ENCODE measurements around the gene ITPK1. TPM values are rescaled to one million over a fixed set of nuclear protein-coding genes. Genes with fewer than 3 reads are reported as not detected.

The ITPK1 gene
- total and polyA plus RNA-seq, 10 of the 15 experiments (the other 5 are each of a cell fraction or from before 2014, with no cell fraction given): 1.3 to 73.2 (median 27.0) TPM

DNA sequence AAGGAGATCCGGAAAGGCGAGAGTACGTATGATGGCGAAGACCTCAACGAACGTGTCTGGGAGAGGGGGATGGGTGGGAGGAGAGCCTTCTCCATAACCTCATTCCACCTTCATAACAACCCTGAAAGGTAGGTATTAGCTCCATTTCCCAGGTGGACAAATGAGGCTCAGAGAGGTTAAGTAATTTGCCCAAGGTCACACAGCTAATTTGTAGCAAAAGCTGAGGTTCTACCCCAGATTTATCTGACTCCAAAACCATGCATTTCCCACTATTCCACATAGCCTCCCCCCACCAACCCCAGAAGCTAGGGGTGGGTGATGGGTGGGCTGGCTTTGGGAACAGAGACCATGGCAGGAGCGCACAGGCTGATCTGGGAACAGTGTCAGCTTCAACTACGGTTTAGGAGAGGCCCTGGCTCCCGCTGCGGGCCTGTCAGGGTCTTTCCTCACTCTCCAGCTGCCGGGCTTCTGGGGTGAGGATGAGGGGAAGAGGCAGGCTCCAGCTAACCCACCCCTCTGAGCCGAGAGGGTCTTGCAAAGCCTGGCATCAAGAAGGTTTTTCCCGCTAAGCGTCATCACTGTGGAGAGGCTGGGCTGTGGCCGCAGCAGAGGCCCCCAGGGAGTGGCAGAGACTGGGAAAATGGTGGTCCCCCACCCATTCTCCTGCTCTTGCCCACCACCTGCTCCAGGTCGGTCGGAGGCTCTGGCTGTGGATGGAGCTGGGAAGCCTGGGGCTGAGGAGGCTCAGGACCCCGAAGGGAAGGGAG, 183.9 kb downstream of the ITPK1 start:
- intact Hi-C loops (cut with micrococcal nuclease; ENCODE audit: unreplicated experiment): no loop called here
- ChIA-PET CTCF (no interaction called here), POLR2A (no interaction called here), RAD21 (ENCODE audit: unreplicated experiment) (no interaction called here), SMC1A (ENCODE audit: uncharacterized antibody, unreplicated experiment) (no interaction called here)
- peaks cover 0 to 2% of the 10 kb centered on the region in 2 experiments; a peak in 2 of 4 replicates for H3K36me3 ChIP-seq (ENCODE audit: control insufficient read depth in 2 of 2, insufficient read depth in 2 of 2, low read length in 1 of 2)
- no peaks in the 10 kb centered on the region for H4K20me1 ChIP-seq (ENCODE audit: control insufficient read depth, insufficient read depth)
- ATAC-seq: no peak
- no peaks in the 10 kb centered on the region for H3K9me3 ChIP-seq (replicated peaks; ENCODE audit: control insufficient read depth, insufficient read depth, low read length)
- H2AFZ ChIP-seq (ENCODE audit: control insufficient read depth, low read depth, low read length): no peak overlapping the region
- no peaks in the 10 kb centered on the region for H3K79me2 ChIP-seq (ENCODE audit: control insufficient read depth, insufficient read depth, low read length)
- no peak overlapping the region for H3K4me2 ChIP-seq (ENCODE audit: control insufficient read depth, insufficient read depth)
- FAIRE-seq: no peak
- in situ Hi-C loops (cut with MboI): no loop called here
- H3K4me3 ChIP-seq: no peak overlapping the region
- TF ChIP-seq ZNF622 (IDR thresholded peaks at IDR 0.05) (no peak), HDGF (IDR thresholded peaks at IDR 0.05) (no peak), NRF1 (conservative IDR thresholded peaks at IDR 0.05; ENCODE audit: low read depth, low read length) (no peak), SRF (IDR thresholded peaks at IDR 0.05; ENCODE audit: low read depth in 2 of 2, low read length in 2 of 2) (no peak), HCFC1 (IDR thresholded peaks at IDR 0.05; ENCODE audit: low read length) (no peak), ZNF24 (IDR thresholded peaks at IDR 0.05) (no peak), RAD51 (IDR thresholded peaks at IDR 0.05) (no peak), SMAD5 (IDR thresholded peaks at IDR 0.05; ENCODE audit: low read depth) (no peak), RFX5 (IDR thresholded peaks at IDR 0.05; ENCODE audit: low read depth, low read length) (no peak), YBX1 (IDR thresholded peaks at IDR 0.05) (no peak), PML (IDR thresholded peaks at IDR 0.05; ENCODE audit: low read length) (no peak), CBX5 (IDR thresholded peaks at IDR 0.05; ENCODE audit: low read depth) (no peak), TCF7 (IDR thresholded peaks at IDR 0.05; ENCODE audit: borderline replicate concordance) (no peak)
- TF ChIP-seq, protein P1, sequence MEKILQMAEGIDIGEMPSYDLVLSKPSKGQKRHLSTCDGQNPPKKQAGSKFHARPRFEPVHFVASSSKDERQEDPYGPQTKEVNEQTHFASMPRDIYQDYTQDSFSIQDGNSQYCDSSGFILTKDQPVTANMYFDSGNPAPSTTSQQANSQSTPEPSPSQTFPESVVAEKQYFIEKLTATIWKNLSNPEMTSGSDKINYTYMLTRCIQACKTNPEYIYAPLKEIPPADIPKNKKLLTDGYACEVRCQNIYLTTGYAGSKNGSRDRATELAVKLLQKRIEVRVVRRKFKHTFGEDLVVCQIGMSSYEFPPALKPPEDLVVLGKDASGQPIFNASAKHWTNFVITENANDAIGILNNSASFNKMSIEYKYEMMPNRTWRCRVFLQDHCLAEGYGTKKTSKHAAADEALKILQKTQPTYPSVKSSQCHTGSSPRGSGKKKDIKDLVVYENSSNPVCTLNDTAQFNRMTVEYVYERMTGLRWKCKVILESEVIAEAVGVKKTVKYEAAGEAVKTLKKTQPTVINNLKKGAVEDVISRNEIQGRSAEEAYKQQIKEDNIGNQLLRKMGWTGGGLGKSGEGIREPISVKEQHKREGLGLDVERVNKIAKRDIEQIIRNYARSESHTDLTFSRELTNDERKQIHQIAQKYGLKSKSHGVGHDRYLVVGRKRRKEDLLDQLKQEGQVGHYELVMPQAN (conservative IDR thresholded peaks at IDR 0.05): no peak
- TF ChIP-seq, protein P2, sequence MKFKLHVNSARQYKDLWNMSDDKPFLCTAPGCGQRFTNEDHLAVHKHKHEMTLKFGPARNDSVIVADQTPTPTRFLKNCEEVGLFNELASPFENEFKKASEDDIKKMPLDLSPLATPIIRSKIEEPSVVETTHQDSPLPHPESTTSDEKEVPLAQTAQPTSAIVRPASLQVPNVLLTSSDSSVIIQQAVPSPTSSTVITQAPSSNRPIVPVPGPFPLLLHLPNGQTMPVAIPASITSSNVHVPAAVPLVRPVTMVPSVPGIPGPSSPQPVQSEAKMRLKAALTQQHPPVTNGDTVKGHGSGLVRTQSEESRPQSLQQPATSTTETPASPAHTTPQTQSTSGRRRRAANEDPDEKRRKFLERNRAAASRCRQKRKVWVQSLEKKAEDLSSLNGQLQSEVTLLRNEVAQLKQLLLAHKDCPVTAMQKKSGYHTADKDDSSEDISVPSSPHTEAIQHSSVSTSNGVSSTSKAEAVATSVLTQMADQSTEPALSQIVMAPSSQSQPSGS (IDR thresholded peaks at IDR 0.05; ENCODE audit: low read length): no peak
- TF ChIP-seq, protein P3, sequence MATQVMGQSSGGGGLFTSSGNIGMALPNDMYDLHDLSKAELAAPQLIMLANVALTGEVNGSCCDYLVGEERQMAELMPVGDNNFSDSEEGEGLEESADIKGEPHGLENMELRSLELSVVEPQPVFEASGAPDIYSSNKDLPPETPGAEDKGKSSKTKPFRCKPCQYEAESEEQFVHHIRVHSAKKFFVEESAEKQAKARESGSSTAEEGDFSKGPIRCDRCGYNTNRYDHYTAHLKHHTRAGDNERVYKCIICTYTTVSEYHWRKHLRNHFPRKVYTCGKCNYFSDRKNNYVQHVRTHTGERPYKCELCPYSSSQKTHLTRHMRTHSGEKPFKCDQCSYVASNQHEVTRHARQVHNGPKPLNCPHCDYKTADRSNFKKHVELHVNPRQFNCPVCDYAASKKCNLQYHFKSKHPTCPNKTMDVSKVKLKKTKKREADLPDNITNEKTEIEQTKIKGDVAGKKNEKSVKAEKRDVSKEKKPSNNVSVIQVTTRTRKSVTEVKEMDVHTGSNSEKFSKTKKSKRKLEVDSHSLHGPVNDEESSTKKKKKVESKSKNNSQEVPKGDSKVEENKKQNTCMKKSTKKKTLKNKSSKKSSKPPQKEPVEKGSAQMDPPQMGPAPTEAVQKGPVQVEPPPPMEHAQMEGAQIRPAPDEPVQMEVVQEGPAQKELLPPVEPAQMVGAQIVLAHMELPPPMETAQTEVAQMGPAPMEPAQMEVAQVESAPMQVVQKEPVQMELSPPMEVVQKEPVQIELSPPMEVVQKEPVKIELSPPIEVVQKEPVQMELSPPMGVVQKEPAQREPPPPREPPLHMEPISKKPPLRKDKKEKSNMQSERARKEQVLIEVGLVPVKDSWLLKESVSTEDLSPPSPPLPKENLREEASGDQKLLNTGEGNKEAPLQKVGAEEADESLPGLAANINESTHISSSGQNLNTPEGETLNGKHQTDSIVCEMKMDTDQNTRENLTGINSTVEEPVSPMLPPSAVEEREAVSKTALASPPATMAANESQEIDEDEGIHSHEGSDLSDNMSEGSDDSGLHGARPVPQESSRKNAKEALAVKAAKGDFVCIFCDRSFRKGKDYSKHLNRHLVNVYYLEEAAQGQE (IDR thresholded peaks at IDR 0.05; ENCODE audit: low read depth, low read length): no peak
- TF ChIP-seq, protein P4, sequence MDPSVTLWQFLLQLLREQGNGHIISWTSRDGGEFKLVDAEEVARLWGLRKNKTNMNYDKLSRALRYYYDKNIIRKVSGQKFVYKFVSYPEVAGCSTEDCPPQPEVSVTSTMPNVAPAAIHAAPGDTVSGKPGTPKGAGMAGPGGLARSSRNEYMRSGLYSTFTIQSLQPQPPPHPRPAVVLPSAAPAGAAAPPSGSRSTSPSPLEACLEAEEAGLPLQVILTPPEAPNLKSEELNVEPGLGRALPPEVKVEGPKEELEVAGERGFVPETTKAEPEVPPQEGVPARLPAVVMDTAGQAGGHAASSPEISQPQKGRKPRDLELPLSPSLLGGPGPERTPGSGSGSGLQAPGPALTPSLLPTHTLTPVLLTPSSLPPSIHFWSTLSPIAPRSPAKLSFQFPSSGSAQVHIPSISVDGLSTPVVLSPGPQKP (IDR thresholded peaks at IDR 0.05; ENCODE audit: low read depth, low read length): no peak
- H3K27me3 ChIP-seq (replicated peaks in 1 of 2; ENCODE audit: control insufficient read depth in 2 of 2, insufficient read depth in 2 of 2, low read length in 1 of 2): no peaks in the 10 kb centered on the region
- H3K4me1 ChIP-seq (ENCODE audit: control insufficient read depth, insufficient read depth, low read length): no peaks in the 10 kb centered on the region
- no peak overlapping the region for H3K9ac ChIP-seq (ENCODE audit: control insufficient read depth, insufficient read depth, low read length)
- BruUV-seq (replicated peaks): no TSS peak
- 69% methylated on average over 15 of the region's 18 CpGs for WGBS (ENCODE audit: insufficient coverage, insufficient replicate concordance, low lambda C conversion rate, missing lambda C conversion rate)
- H3K27ac ChIP-seq (ENCODE audit: control insufficient read depth, insufficient read depth): no peak overlapping the region
- no peak for DNase-seq (ENCODE audit: low read depth, low spot score)

All from GM12878 (cell line).